Calu3 (cell line): ENCODE results near the gene HNRNPF. TPM values are rescaled to one million over a fixed set of nuclear protein-coding genes. Genes with fewer than 3 reads are reported as not detected.
"Not testable (repeated sequence)": the region's sequence is repeated elsewhere in the genome, so short reads cannot be mapped to it uniquely, and the experiment has no call there.

ENCODE experiments used
- BruUV-seq: library from RNA; stranded (reverse); fragments of 400-500 nt; replicated peaks from 2 replicates; lab custom pipeline; 2021; lab: Mats Ljungman, UMichigan
- CTCF ChIA-PET: fragments of 300-600 bp; sonication (Branson Sonifier 250); formaldehyde crosslinking; loops from one replicate; lab custom pipeline; 2022; ENCODE audit warnings: antibody characterized with exemption; lab: Charles Lee
- DNase-seq: peaks from one replicate; pipeline ENCODE4 v3.0.0; 2022
- H3K27ac Mint-ChIP-seq: one replicate; pipeline ENCODE4 v1.8.0; 2022; ENCODE audit warnings: mixed read lengths; ENCODE audit not compliant: unreplicated experiment
- H3K27me3 Mint-ChIP-seq: one replicate; pipeline ENCODE4 v1.8.0; 2022; ENCODE audit warnings: mixed read lengths; ENCODE audit not compliant: unreplicated experiment
- H3K36me3 Mint-ChIP-seq: one replicate; pipeline ENCODE4 v1.8.0; 2022; ENCODE audit warnings: mild to moderate bottlenecking, moderate library complexity, mixed read lengths; ENCODE audit not compliant: insufficient read depth, unreplicated experiment
- H3K4me1 Mint-ChIP-seq: one replicate; pipeline ENCODE4 v1.8.0; 2022; ENCODE audit warnings: mild to moderate bottlenecking, low read depth, mixed read lengths; ENCODE audit not compliant: unreplicated experiment
- H3K4me3 Mint-ChIP-seq: one replicate; pipeline ENCODE4 v1.8.0; 2022; ENCODE audit warnings: mild to moderate bottlenecking, low read depth, moderate library complexity, mixed read lengths; ENCODE audit not compliant: unreplicated experiment
- H3K9me3 Mint-ChIP-seq: one replicate; pipeline ENCODE4 v1.8.0; 2022; ENCODE audit warnings: low read depth, mixed read lengths; ENCODE audit not compliant: unreplicated experiment
- CTCF ChIP-seq: fragments of 200-600 bp; IDR thresholded peaks from one replicate; pipeline ENCODE4 v1.8.0; 2022; ENCODE audit warnings: antibody characterized with exemption; ENCODE audit not compliant: unreplicated experiment
- intact Hi-C: fragments of 100-400 bp; cut with micrococcal nuclease; formaldehyde crosslinking; loops from one replicate; pipeline ENCODE4 v1.10.0; 2022; ENCODE audit not compliant: unreplicated experiment
- total RNA-seq: library from RNA; stranded (reverse); gene quantifications from 2 replicates; pipeline ENCODE4 v1.2.3, GENCODE V29; 2022

HNRNPF gene
- total RNA-seq, 1 experiment from 2014 or later = 256 TPM

- Mint-ChIP-seq H3K9me3 (no peaks in the 10 kb centered on the region), H3K4me1 (peaks cover 57% of the 10 kb centered on the region), H3K27me3 (no peaks in the 10 kb centered on the region), H3K36me3 (peaks cover 97% of the 10 kb centered on the region), H3K4me3 (peak overlapping the region; percentile 37), H3K27ac (peak overlapping the region; percentile 16)
- BruUV-seq = no TSS peak
- intact Hi-C loops = no loop called here
- CTCF ChIA-PET = no interaction called here
- DNase-seq = no peak
- TF ChIP-seq CTCF = no peak
Measured at GRCh38 chr10:43393606-43394360, 15.2 kb downstream of the HNRNPF start.

DNA sequence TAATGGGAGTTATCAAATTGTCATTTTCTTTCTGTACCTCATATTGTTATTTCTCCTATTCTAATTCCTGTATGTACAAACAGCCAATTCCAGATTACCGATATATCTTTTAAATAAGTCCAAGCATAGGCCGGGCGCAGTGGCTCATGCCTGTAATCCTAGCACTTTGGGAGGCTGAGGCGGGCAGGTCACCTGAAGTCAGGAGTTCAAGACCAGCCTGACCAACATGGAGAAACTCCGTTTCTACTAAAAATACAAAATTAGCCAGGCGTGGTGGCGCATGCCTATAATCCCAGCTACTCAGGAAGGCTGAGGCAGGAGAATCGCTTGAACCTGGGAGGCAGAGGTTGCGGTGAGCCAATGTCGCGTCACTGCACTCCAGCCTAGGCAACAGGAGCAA lies 15.8 kb downstream of the HNRNPF start:
- H3K27ac Mint-ChIP-seq = peak overlapping the region; percentile 78
- DNase-seq, intact Hi-C loops, BruUV-seq, H3K27me3 Mint-ChIP-seq, H3K9me3 Mint-ChIP-seq, CTCF ChIA-PET: not testable (repeated sequence)
- H3K36me3 Mint-ChIP-seq = peaks cover 97% of the 10 kb centered on the region
- H3K4me1 Mint-ChIP-seq = peaks cover 63% of the 10 kb centered on the region
- H3K4me3 Mint-ChIP-seq = peak overlapping the region; percentile 15

GRCh38 chr10:43392748-43393147 lies 16.2 kb downstream of the HNRNPF start:
- intact Hi-C loops = no loop called here
- Mint-ChIP-seq H3K27ac (peak overlapping the region; percentile 78), H3K4me3 (peak overlapping the region; percentile 15), H3K27me3 (no peaks in the 10 kb centered on the region), H3K9me3 (no peaks in the 10 kb centered on the region), H3K36me3 (peaks cover 97% of the 10 kb centered on the region), H3K4me1 (peaks cover 67% of the 10 kb centered on the region)
- no TSS peak for BruUV-seq
- CTCF ChIA-PET = no interaction called here
- DNase-seq = no peak
- TF ChIP-seq CTCF = no peak

DNA sequence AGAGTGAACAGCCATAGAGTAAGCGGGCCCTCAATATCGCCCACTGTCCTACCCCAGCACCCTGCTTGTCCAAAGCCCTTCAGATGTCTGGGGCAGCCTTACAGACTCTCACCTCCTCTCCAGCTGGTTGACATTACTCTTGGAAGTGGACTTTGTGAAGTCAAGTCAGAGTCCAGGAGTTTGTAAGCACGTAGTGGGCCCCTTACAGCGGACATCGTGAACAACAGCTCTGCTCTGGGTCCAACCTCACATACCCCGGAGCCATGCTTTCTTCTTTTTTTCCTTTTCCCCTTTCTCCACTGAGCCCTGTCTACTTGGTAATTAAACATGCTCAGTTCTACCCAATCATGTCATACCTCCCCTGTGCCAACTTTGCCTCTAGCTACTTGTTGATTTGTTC lies 17.5 kb downstream of the HNRNPF start:
- no peak for DNase-seq
- no peaks in the 10 kb centered on the region for H3K9me3 Mint-ChIP-seq
- H3K4me3 Mint-ChIP-seq = no peak overlapping the region
- H3K27ac Mint-ChIP-seq = peak overlapping the region; percentile 16
- no peak for TF ChIP-seq CTCF
- CTCF ChIA-PET = interaction anchor here (1.1 to 1.3 kb wide), 2 partner anchors 30 to 43 kb away, joined by 4 to 5 read pairs; no protein-coding TSS in a partner anchor
- H3K27me3 Mint-ChIP-seq = no peaks in the 10 kb centered on the region
- peaks cover 74% of the 10 kb centered on the region for H3K4me1 Mint-ChIP-seq
- peaks cover 97% of the 10 kb centered on the region for H3K36me3 Mint-ChIP-seq
- BruUV-seq = no TSS peak
- intact Hi-C loops = no loop called here

DNA sequence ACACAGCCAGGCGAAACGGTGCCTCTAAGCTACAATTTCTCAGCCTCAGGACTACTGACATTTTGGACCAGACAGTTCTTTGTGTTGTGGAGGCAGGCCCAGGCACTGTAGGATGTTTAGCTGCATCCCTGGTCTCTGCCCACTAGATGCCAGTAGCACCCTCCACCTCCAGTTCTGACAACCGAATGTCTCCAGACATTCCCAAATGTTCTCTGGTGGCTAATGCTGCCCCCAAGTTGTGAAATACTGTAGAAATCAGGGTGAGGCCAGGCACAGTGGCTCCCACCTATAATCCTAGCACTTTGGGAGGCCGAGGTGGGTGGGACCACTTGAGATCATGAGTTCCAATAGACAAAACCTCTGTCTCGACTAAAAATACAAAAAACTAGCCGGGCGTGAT lies 18.2 kb downstream of the HNRNPF start:
- H3K4me3 Mint-ChIP-seq = peak overlapping the region; percentile 21
- intact Hi-C loops = no loop called here
- CTCF ChIA-PET = interaction anchor here (0.7 to 1.5 kb wide), 4 partner anchors 9 to 42 kb away, joined by 3 to 5 read pairs (median 4); no protein-coding TSS in a partner anchor
- peaks cover 77% of the 10 kb centered on the region for H3K4me1 Mint-ChIP-seq
- peaks cover 95% of the 10 kb centered on the region for H3K36me3 Mint-ChIP-seq
- no peaks in the 10 kb centered on the region for H3K9me3 Mint-ChIP-seq
- no TSS peak for BruUV-seq
- peak overlapping the region; percentile 84 for H3K27ac Mint-ChIP-seq
- peak; percentile 46 for DNase-seq
- no peak for TF ChIP-seq CTCF
- no peaks in the 10 kb centered on the region for H3K27me3 Mint-ChIP-seq
